Activated gamma-delta T cell (primary cell): Measurements from ENCODE around the gene USP54.

ENCODE experiments used
- DNase-seq: peaks from one replicate; lab custom pipeline; 2025; lab: John Stamatoyannopoulos, UW

The USP54 gene

DNA sequence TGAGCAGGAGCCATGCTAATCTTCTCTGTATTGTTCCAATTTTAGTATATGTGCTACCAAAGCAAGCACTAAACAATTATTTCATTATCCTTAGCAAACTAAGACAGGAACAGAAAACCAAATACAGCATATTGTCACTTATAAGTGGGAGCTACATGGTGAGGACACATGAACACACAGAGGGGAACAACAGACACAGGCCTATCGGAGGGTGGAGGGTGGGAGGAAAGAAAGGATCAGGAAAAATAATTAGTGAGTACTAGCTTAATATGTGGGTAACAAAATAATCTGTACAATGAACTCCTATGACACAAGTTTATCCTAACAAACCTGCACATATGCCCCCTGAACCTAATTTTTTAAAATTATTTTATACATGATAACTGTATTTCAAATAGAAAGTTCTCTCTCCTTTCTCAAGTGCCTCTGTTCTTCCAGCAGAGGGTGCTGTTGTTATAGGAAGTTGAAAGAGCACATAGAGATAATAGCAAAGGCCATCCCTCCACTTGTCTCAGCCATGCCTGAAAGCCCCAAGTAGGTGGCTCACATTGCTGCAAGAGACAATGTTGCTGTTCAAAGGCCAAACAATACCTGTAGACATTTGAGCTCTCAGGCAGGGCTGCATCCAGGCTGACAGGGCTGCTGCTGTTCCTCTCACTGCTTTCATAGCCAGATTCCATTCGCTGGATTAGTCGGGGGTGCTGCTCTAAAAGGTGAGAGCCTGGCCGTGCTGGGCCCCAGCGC is 61.9 kb downstream of the USP54 start:
- no peak for DNase-seq

- no peak for DNase-seq
These were observed 68.9 kb downstream of the USP54 start for GRCh38 chr10:73522263-73522662.

DNA sequence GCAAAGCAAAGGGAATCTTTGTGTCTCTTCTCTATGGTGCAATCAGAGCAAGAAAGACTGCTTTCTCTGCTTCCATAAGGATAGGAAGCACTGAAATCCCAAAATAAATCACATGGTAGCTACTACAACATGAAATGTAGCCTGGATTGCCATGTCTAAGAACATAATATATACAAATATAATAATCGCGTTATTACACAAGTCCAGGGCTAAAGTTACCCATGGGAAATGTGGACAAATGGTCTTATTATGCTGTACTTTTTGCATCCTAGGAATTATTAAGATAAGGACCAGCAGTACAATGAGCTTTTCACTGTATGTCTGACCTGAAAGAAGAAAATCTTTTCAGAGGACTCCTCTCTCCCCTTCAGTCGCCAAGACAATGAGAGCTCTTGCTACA is 71.8 kb downstream of the USP54 start:
- no peak for DNase-seq

- no peak for DNase-seq
These were observed 73.8 kb downstream of the USP54 start for GRCh38 chr10:73517166-73517888.

DNA sequence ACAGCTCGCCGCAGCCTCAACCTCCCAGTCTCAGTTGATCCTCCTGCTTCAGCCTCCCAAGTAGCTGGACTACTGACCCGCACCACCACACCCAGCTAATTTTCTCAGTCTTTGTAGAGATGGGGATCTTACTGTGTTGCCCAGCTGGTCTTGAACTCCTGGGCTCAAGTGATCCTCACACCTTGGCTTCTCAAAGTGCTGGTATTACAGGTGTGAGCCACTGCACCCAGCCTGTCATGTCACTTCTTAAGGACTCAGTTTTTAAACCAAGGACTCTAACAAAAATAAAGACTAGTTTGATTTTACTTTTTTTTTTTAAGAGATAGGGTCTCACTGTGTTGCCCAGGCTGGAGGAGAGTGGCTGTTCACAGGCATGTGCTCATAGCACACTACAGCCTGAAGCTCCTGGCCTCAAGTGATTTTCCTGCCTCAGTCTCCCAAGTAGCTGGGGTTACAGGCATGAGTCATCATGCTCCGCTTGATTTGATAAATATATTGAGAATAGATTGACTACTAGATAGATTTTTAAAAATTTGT is 78.9 kb downstream of the USP54 start:
- DNase-seq = no peak

- no peak for DNase-seq
These were observed 81.4 kb downstream of the USP54 start for GRCh38 chr10:73509695-73510094.

DNA sequence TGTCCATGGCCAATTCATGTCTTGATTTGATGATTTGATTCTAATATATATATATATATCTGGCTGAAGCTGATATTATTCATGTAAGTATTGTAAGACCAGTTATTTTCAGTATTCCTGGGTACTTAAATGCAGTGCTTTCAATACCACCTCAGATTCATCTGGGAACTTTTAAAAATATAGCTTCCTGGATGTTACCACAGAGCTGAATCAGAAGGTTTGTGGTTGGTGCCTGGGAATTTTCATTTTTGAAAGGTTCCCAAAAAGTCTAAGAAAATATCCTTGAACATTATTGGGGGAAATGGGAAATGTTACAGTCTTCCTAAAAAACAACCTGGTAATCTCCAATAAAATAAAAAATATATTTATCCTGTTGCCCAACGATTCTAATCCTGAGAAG is 84.7 kb downstream of the USP54 start:
- DNase-seq = no peak

GRCh38 chr10:73506074-73506473 is 85.1 kb downstream of the USP54 start:
- DNase-seq = no peak

GRCh38 chr10:73503037-73503436 is 88.1 kb downstream of the USP54 start:
- DNase-seq = no peak

DNA sequence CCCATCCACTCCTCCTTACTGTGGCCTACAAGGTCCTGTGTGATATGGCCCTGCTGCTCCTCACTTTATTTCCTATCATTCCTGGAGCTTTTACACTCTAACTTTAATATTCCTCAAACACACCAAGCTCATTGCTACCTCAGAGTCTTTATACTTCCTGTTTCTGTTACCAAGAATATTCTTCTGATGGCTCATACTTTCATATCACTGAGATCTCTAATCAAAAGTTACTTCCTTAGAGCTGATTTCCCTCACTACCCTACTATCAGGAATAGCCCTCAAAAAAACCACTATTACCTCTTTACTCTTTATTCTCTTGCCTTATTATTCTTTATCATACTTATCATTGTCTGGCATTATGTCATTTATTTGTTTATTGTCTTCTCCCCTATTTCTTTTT is 89.5 kb downstream of the USP54 start:
- DNase-seq = no peak

DNA sequence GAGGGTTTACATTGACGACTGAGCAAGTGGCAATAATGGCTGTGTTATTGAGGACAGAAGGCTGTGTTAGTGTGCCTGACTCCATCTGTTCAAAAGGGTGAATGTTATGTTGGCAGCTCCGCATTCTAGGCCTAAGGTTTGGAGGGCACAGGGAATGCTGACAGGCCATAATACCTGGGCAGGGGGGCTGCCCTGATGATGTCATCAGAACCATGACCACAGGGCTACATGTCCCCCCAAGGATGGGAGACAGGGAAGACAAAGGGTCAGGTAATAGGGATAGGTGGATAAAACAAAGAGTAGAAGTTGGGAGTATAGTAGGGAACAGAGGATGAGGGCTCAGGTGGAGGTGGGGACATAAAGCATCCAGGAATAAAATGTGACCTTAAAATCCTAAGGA is 93.5 kb downstream of the USP54 start:
- DNase-seq = no peak

- DNase-seq = peak; percentile 93
These were observed 95.1 kb downstream of the USP54 start, which contains the start of gene PPP3CB for GRCh38 chr10:73495884-73496674. PPP3CB (minus strand) TSS chr10:73496024; CDS start chr10:73495889, 135 bp downstream.

DNA sequence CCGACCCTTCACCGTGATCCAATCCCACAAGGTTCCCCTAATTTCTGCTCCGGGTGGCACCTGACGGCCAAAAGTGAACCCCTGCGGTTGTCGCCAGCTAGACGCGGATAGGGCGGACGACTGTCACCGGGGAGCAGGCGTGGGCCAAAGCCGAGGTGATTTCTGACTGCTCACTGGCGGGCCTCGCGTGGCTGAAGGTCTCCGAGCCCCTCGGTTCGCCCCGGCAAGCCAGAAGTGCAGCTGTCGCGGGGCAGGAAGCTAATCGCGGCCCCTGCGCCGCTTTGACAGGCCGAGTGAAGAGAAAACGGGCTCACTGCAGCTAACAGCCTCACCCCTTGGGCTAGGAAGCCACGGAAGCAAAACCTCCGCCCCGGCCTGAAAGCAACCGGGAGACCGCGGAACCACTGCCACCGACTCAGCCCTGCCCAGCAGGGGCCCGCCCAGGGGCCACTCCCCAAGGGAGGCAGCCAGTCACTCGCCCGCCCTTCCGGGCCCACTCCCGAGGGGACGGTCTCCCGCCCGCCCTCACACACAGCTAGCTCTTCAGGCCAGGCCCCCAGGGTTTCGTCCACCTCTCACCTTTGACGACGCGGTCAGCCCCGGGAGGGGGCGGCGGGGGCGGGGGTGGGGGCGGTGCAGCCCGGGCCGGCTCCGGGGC is 95.8 kb downstream of the USP54 start:
- DNase-seq = peak; percentile 82

DNA sequence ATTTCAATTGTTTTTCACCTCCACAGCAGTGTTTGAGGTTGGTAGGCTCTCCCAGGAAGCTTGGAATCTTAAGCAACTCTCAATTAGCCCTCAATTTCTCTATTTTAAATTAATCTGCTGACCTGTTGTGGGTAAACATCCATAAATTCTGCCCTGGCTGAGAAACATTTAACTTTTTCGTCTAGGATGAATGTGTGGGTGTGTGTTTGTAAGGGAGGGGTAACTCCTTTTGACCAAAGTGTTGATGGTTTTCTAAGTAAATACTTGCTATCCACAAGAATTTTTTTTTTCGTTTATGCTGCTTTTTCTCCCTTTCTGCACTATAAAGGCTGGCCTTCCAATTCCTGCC is 96.3 kb downstream of the USP54 start:
- DNase-seq = no peak

DNA sequence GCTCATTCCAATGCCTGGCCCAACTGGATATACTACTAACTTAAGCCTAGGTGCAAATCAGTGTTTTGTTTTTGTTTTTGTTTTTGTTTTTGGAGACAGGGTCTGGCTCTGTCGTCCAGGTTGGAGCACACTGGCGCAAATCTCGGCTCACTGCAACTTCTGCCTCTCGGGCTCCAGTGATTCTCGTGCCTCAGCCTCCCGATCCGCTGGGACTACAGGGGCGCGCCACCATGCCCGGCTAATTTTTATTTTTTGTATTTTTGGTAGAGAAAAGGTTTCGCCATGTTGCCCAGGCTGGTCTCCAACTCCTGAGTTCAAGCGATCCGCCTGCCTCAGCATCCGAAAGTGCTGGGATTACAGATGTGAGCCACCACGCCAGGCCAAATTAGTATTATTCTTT is 96.9 kb downstream of the USP54 start:
- no peak for DNase-seq

- DNase-seq = no peak
These were observed 97.4 kb downstream of the USP54 start for GRCh38 chr10:73493781-73494180.

- DNase-seq = no peak
These were observed 104.5 kb downstream of the USP54 start for GRCh38 chr10:73486601-73487000.

DNA sequence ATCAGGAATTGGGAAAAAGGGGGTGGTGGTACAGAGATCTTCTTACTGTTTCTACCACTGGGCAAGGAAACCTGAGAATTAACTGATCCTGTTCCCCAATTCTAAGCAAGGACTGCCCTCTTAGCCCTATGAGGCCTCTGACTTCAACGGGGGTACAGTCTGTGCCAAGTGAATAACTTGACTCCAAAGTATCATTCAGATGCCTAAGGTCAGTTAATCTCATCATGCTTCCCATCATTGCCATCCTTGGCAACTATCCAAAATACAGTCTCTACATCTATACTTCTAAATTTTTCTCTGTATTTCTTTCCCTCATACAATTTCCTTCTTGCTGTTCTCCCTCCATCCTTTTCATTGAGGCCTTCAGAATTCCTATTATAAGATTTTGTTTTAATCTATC is 105.8 kb downstream of the USP54 start:
- DNase-seq = no peak

GRCh38 chr10:73480158-73480557 is 111.0 kb downstream of the USP54 start:
- DNase-seq = no peak

- no peak for DNase-seq
These were observed 112.5 kb downstream of the USP54 start for GRCh38 chr10:73478636-73479035.

GRCh38 chr10:73471226-73471625 is 119.9 kb downstream of the USP54 start:
- DNase-seq = no peak

GRCh38 chr10:73469579-73469978 is 121.6 kb downstream of the USP54 start:
- no peak for DNase-seq
